ENCODE measurements around the gene CAPZA1. TPM values are rescaled to one million over a fixed set of nuclear protein-coding genes. Genes with fewer than 3 reads are reported as not detected.
A peak's percentile ranks its signal among the peaks of the same experiment; 100 is the strongest.

The CAPZA1 gene
- total RNA-seq, 1 experiment from 2014 or later, result 259 TPM

DNA sequence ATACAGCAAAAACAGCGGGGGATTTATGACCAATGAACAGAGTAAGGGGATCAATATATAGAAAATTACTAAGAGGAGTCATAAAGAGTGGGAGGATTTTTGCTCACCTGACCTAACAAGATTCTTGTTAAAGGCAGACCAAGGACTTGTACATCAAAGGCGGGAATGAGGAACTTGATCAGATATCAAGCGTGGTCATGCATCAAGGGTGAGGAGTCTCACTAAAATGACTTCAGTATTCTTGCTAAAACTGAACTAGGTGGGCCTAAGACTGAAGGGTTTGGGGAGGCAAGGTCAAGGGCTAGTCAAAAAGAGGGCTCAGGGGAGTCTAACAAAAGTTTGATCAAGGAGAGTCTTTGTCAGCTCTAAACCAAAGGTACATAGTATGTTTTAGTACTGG is 56.9 kb downstream of the CAPZA1 start:
- DNase-seq (ENCODE audit: low read depth), result no peak

DNA sequence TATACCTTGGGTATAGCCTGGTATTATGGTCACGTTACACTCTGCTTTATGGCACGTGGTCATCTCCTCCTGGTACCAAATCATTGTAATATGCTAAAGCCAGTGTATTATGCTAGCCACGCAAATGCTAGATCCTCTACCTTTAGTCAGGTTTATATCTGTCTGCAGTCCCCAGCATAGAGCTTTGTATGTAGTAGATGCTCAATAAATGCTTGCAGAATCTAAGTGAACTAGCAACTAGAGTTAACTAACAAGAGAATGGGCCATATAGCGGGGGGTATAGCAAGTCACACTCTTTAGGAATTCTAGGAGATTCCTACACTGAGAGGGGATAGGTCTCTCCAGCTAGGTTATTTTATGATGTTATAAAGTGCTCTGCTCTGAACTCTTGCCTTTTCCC is 57.9 kb downstream of the CAPZA1 start:
- DNase-seq (ENCODE audit: low read depth), result no peak

DNA sequence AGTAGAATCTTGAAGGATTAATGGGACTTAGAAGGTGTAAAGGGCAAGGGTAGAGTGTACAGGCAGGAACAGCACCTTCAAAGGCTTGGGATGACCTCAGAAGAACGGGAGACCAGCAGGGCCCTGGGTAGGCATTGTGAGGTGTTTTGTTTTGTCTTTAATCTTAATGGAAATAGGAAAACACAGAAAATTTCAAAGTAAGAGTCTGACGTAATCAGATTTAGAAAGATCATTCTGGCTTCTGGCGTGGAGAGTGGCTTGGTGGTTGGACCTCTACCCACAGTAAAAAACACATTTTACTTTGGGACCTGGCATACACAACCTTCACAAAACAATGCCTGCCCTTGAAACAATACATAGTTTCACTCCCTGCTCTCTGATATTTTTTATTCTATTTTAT is 59.0 kb downstream of the CAPZA1 start:
- DNase-seq (ENCODE audit: low read depth), result no peak

DNA sequence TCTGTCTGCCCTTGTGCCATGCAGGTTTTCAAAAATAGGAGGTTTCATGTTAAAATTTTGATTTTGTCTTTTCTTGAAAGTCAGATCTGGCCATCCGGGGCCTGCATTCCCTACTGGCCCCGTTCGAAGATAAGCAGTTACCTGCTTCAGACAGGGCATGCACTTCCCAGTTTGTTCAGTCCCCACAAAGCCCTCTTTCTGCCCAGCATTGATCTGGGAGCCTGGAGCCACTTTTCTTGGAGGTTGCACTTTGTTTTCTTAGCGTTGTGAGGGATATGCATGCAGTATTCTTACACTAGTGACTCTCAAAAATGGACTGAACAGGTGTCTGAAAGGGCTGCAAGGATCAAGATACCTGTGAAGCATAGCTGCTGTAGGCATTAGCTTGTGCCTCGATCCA is 66.3 kb downstream of the CAPZA1 start:
- DNase-seq (ENCODE audit: low read depth), result no peak

DNA sequence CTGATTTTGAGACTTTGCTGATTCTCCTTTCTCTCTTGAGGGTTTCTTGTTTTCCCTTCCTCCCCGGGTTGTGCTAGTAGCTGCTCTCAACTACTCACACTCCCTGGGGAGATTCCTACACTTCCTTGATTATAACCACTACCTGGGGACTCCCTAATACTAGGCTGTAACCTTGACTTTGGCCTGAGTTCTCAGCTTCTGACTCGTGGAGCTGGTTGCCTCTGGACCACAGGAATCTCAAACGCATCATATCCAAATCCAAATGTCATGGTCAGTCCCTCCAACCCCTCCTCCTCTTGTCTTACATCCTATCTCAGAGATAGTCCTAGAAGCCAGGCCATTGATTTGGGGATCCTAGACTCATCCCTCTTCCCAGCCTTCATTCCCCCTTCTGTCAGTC is 66.8 kb downstream of the CAPZA1 start:
- peak; percentile 30 for DNase-seq (ENCODE audit: low read depth)

DNA sequence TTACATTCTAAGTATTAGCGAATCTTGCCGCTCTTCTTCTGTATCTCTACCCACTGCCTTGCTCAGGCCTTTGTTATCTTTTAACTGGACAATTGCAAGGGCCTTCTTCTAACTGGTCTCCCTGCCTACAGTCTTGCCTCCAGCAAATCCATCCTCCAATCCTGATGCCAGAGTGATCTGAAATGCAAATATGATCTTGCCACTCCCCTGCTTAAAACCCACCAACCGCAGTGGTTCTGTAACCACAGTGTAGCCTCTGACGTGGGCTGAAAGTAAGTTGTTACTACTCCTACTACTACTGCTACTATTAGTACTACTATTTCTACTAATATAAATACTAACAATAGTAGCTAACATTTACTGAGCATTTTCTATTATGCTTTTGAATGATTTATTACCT is 67.2 kb downstream of the CAPZA1 start:
- DNase-seq (ENCODE audit: low read depth), result no peak

DNA sequence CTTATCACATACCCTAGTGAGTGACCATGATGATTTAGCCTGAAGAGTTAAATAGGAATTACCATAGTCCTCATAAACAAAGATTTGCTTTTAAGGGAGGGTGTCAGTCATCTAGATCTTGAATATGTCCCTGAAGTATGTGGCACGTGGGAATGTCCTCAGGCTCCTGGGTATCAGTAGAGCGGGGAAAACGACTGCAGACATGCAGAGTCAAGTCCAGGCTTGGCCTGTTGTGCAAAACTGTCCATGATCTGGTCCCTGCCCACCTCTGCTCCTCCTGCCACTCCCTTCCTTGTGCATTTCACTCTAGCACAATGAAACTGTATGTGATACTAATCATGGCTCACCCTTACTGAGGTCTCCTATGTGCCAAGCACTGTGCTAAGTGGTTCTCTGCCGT is 67.7 kb downstream of the CAPZA1 start:
- no peak for DNase-seq (ENCODE audit: low read depth)

DNA sequence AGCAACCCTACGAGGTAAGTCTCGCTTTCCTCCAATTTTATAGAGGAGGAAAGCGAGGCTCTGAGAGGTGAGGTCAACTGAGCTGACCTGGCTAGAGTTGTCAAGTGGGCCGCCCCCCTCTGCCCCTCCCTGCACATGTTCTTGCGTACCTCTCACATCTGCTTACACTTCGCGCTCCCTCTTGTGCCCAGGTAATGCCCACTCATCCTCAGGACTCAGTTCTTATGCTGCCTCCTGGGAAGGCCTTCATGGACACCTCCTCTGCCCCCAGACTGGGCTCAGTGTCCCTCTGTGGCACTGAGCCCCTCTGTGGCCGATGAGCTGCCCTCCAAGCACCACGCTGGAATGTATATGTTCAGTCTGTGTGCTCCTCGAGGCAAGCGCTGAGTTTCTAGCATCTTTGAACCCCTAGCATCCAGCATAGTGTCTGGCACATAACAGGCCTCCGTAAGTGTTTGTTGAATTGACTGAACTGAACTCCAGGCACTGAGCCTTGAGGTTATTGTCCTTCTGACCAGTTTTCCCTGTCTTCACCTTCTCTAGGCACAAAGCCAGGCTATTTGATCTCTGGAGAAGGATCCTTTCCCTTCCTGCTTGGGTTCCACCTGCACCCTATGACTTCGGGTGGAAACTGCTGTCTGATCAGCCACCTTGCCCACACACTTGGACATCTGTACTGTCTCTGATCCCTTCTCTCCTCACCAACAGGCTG is 68.3 kb downstream of the CAPZA1 start:
- no peak for DNase-seq (ENCODE audit: low read depth)

DNA sequence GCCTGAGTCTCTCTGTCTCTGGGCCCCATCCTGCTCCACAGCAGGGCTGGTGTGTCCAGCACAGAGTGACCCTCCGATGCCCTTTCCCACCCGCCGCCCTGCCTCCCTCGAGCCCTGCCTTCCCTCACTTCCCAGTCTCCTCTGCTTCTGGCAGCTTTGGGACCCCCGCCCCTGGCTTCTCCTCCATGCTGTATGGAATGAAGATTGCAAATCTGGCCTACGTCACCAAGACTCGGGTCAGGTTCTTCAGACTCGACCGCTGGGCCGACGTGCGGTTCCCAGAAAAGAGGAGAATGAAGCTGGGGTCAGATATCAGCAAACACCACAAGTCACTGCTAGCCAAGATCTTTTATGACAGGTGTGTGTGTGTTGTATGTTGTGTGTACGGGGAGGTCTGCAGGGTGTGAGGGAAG is 69.2 kb downstream of the CAPZA1 start:
- no peak for DNase-seq (ENCODE audit: low read depth)

DNA sequence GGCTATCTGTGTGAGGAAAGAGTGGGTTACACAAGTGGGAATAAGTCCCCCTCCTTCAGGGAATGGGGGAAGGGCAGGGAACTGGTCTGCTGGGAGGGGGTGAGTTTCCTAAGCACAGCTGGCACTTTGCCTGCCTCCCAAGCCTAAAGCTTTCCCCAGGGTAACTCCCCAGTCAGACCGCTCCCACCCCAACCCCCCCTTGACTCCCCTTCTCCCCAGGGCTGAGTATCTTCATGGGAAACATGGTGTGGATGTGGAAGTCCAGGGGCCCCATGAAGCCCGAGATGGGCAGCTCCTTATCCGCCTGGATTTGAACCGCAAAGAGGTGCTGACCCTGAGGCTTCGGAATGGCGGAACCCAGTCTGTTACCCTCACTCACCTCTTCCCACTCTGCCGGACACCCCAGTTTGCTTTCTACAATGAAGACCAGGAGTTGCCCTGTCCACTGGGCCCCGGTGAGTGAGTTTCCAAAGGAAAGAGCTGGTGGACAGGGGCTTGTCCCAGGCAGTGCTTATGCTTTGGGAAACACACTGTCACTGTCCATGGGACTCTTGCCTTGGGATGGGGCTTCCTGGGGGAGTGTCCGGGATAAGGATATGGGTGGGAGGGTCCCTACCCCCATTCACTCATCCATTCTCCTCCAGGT is 69.7 kb downstream of the CAPZA1 start:
- DNase-seq (ENCODE audit: low read depth), result no peak

DNA sequence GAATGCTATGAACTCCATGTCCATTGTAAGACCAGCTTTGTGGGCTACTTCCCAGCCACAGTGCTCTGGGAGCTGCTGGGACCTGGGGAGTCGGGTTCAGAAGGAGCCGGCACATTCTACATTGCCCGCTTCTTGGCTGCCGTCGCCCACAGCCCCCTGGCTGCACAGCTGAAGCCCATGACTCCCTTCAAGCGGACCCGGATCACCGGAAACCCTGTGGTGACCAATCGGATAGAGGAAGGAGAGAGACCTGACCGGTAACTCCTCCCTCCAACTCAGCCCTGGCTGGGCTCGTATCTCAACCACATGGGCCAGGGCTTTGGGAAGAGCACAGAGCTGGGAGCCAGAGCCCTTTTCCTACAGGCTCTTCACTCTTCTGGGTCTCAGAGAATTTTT is 70.2 kb downstream of the CAPZA1 start:
- no peak for DNase-seq (ENCODE audit: low read depth)

DNA sequence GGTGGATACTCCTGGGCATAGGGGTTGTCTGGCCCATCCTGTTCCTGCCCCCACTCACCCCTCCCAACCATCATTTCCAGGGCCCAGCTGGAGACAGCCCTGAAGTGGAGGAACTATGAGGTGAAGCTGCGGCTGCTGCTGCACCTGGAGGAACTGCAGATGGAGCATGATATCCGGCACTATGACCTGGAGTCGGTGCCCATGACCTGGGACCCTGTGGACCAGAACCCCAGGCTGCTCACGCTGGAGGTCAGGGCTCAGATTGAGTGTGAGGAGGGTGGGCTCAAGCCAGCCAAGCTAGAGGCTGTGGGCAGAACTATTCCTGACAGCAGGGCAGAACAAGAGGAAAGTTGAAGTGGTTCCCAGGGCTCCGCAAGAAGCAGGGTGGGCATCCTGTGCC is 73.0 kb downstream of the CAPZA1 start:
- no peak for DNase-seq (ENCODE audit: low read depth)

DNA sequence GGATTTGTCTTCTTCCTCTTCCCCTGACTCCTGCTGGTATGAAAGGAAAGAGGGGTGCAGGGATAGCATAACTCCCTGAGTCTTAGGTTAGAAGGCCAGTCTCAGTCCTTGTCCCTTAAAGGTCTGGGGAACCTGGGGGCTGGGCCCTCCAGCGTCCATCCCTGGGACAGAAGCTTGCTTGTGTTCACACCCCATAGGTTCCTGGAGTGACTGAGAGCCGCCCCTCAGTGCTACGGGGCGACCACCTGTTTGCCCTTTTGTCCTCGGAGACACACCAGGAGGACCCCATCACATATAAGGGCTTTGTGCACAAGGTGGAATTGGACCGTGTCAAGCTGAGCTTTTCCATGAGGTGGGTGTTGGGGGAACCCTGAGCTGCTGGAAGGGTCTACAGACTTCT is 74.2 kb downstream of the CAPZA1 start:
- no peak for DNase-seq (ENCODE audit: low read depth)

DNA sequence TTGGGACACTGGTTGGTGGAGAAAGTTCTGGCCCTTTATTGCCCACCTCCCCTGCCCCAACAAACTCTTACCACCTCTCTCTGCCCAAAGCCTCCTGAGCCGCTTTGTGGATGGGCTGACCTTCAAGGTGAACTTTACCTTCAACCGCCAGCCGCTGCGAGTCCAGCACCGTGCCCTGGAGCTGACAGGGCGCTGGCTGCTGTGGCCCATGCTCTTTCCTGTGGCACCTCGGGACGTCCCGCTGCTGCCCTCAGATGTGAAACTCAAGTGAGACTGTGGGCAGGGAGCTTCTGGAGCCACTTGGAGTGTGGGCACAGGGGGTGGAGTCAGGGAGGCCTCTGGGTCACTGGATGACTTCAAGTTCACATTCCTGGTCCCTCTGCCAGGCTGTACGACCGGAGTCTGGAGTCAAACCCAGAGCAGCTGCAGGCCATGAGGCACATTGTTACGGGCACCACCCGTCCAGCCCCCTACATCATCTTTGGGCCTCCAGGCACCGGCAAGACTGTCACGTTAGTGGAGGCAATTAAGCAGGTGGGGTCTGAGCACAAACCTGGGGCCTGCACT is 74.8 kb downstream of the CAPZA1 start:
- DNase-seq (ENCODE audit: low read depth), result no peak

DNA sequence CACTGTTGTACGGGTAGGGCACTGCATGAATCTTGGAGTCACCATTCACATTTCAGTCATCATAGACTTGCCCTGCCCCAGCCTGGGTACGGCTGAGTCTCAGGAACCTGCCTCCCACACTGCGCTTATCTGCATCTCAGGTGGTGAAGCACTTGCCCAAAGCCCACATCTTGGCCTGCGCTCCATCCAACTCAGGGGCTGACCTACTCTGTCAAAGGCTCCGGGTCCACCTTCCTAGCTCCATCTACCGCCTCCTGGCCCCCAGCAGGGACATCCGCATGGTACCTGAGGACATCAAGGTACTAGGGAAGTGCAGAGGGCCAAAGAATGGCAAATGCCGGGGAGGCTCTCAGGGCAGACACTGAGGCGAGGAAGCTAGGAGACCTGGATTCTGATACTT is 75.6 kb downstream of the CAPZA1 start:
- DNase-seq (ENCODE audit: low read depth), result no peak

DNA sequence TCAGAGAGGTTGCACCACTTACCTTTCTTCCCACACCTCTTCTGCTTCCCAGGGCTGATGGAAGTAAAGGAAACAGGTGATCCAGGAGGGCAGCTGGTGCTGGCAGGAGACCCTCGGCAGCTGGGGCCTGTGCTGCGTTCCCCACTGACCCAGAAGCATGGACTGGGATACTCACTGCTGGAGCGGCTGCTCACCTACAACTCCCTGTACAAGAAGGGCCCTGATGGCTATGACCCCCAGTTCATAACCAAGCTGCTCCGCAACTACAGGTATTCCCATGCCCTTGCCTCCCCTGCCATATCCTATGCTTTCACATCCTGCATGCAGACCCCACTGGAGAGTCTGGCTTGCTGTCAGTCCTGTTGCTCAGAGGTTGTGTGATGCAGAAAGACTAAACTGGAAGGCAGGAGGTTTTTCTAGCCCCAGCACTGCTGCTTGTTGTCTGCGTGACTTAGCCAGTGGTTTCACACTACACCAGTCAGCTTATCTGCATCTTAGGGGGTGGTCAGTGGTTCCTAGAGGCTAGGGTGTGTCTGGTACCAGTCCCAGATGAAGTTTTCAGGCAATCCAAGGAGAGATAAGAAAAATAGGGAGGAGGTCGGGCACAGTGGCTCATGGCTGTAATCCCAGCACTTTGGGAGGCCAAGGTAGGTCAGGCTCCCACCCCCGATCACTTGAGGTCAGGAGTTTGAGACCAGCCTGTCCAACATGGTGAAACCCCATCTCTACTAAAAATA is 77.1 kb downstream of the CAPZA1 start:
- DNase-seq (ENCODE audit: low read depth), result no peak

DNA sequence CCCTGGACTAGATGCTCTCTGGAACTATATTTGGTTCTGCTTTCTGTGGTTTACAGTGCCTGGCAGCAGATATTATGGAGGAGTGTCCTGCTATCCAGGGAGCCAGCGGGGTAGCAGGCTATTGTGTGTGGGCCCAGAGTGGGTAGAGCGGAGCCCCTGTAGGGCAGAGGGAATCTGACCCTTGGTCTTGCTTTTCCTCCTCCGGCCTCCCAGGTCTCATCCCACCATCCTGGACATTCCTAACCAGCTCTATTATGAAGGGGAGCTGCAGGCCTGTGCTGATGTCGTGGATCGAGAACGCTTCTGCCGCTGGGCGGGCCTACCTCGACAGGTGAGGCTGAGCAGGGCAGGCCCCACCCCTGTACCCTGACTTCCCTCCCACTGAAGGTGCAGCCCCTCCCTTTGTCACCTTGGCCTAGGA is 78.2 kb downstream of the CAPZA1 start:
- no peak for DNase-seq (ENCODE audit: low read depth)

DNA sequence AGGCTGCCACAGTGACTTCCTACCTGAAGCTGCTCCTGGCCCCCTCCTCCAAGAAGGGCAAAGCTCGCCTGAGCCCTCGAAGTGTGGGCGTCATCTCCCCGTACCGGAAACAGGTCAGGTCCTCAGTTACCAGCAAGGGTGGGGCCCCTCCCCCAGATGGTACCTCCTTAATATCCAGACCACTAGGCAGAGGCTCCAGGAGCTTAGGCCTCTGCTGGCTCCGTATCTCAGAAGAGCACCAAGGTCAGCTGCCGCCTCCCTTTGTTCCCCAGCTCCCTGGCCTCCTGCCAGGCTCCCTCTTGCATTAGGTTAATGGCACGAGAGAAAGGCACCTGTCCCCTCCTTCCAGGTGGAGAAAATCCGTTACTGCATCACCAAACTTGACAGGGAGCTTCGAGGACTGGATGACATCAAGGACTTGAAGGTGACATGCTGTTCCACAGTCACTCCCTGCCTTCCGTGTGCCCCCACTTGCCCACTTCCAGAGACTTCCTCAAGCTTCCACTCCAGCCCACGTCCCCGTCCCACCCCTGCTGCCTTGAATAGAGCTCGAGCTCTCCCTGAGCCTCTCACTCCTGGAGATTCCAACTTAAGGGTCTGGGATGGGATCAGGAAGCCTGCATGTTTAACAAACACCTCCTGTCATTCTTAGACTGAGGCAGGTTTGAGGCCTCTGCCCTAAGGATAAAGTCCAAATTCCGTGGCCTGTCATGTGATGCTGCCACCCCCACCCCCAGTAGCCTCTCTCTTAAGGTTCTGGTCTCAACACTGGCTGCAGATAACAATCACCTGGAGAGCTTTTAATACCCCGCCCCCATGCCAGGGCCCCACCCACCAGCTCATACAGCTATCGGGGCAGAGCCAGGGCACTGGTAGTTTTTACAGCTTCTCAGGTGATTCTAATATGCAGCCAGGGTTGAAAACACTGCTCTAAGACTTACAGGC is 79.0 kb downstream of the CAPZA1 start:
- peak; percentile 51 for DNase-seq (ENCODE audit: low read depth)

DNA sequence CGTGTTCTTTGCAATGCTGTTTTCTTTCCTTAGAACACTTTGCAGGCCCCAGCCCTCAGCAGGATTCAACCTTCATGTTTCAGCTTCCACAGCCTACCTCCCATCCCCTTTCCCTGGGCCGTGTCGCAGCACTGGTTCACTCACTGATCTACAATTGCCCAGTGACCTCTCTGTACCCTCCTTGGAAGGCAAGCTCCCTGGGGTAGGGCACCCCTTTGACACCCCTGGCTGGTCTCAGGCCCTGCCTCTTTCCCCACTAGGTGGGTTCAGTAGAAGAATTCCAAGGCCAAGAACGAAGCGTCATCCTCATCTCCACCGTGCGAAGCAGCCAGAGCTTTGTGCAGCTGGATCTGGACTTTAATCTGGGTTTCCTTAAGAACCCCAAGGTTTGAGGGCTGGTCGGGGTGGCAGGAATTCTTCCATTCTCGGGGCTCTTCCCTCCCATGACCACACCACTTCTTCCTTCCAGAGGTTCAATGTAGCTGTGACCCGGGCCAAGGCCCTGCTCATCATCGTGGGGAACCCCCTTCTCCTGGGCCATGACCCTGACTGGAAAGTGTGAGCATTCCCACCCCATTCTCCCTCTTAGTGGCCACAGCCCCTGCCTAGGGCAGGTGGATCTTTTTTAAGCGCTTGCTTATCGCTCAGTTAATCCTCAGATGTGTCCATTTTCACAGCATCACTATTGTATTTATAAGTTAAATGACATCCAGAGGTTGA is 80.0 kb downstream of the CAPZA1 start:
- DNase-seq (ENCODE audit: low read depth), result no peak

DNA sequence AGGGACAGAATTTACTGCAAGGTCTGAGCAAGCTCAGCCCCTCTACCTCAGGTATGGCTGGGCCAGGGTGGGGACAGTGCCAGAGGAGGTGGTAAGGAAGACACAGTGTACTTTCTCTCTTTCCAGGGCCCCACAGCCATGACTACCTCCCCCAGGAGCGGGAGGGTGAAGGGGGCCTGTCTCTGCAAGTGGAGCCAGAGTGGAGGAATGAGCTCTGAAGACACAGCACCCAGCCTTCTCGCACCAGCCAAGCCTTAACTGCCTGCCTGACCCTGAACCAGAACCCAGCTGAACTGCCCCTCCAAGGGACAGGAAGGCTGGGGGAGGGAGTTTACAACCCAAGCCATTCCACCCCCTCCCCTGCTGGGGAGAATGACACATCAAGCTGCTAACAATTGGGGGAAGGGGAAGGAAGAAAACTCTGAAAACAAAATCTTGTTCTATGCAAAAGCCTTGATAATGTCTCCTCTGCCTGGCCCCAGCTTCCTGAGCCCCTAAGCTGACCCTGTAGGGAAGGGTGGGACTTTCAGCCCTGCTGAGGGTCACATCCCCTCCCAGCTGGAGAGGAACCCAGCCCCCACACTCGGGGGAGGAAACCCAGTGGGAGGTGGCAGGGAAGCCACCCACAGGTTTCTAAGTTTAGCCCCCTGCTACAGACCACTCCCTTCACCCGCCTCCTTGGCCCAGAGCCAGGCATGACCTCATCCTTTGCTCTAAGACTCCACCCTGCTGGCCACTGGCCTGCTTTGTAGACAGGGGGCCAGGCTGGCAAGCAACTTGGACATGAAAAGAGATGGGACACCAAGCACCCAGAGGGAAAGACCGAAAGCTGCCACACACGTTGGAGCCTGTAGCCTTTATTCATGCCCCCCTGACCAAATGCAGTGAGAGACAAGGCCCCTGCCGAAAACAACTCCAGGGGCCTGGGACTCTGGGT is 80.9 kb downstream of the CAPZA1 start:
- DNase-seq (ENCODE audit: low read depth), result peak; percentile 97
